ENCODE data around the gene DCLRE1C.
"Not testable (repeated sequence)": the region's sequence is repeated elsewhere in the genome, so short reads cannot be mapped to it uniquely, and the experiment has no call there.

Gene DCLRE1C

DNA sequence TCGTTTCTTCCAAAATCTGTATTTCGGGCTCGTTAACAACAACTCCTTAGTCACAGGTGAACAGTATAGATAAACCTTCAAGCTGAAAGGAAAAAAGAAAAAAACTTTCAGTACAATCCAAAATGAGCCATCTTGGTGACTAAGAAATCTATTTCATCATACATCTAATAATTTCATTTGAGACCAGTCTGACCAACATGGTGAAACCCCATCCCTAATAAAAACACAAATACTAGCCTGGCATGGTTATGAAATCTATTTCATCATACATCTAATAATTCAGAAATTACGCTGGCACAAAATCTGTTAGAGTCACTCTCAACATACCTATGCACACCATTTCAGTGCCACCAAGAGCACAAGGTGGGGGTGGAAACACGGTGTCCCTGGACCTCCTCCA, 8.8 kb downstream of the DCLRE1C start:
- no peak for DNase-seq (ENCODE audit: low read depth in 2 of 2)

DNA sequence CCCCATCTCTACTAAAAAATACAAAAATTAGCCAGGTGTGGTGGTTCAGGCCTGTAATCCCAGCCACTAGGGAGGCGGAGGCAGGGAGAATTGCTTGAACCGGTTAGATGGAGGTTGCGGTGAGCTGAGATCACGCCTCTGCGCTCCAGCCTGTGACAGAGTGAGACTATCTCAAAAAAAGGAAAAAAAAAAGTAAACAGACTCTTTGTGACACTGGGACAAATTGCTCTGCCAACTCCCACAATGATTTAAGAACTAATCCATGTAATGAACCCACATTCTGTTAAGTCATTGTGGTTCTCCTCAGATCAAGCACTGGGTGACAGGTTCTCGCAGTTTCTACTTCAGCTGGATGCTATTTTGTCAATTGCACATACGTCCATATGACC, 11.0 kb downstream of the DCLRE1C start:
- DNase-seq (ENCODE audit: low read depth in 2 of 2), result not testable (repeated sequence)

DNA sequence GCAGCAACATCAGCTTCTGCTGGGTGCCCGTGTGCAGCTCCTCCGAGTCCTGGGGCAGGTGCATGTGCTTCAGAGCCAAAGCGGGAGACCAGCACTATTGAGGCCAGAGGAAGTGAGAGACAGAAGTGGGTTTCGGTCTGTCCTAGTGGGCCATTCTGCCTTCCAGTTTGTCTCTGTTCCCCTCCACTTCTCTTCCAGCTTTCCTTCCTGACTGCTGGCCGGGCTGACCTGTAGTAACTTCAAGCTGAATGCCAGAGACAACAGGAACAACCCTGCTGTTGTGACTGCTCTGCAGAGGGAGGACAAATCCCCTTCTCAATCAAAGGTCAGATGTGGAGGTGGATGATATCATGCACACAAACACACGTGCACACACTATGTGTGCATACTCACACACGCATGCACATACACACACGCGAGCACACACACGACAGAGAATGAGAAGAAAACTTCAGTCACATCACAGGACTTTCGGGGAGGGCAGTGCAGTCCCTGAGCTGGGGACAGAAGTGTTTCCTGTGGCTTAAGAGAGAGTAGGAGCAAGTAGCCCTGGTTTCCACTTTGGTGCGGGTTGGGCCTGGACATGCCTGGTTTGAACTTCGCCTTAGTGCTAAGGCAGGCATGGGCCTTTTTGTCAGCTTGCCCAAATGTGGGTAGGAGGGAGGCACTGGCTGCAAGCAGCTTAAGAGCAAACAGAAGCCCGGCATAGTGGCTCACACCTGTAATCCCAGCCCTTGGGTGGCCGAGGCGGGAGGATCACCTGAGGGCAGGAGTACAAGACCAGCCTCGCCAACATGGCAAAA, 11.5 kb downstream of the DCLRE1C start:
- not testable (repeated sequence) for DNase-seq (ENCODE audit: low read depth in 2 of 2)

DNA sequence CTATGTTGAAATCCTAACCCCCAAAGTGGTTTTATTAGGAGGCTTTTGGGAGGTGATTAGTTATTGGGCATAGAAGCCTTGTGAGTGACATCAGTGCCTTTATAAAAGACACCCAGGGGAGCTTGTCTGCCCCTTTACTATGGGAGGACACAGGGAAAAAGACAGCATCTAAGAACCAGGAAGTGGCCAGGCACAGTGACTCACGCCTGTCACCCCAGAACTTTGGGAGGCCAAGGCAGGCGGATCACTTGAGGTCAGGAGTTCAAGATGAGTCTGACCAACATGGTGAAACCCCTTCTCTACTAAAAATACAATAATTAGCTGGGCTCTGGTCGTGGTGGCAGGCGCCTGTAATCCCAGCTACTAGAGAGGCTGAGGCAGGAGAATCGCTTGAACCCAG, 14.9 kb downstream of the DCLRE1C start:
- not testable (repeated sequence) for DNase-seq (ENCODE audit: low read depth in 2 of 2)

DNA sequence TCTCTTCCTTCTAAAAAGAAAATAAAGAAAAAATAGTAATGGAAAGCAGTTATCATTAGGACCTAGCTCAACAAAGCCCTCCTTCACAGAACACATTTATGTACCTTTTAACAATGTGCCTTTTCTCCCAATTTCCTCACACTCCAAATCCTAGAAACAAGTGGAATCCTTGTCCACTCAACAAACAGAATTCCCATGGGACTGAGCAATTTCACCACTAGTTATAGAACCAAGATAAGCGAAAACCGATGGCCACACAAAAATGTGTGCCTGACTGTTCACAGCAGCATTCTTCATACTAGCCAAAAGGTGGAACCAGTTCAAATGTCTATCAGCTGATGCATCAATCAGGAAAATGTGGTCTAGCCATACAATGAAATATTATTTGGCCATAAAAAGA, 17.3 kb downstream of the DCLRE1C start:
- no peak for DNase-seq (ENCODE audit: low read depth in 2 of 2)

DNA sequence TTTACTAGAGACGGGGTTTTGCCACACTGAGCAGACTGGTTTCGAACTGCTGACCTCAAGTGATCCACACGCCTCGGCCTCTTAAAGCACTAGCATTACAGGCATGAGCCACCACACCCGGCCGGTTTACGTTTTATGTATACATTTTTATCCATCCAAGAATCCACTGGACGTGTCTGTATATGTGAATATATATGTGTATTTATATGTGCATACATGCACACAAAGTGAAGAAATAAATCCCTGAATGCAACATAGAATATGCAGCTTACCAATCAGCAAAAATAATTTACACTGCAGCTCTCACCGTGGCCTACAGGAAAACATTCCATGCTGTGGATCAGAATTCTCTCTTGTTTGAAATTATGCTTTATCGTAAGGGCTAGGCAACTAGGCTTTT, 23.3 kb downstream of the DCLRE1C start:
- DNase-seq (ENCODE audit: low read depth in 2 of 2), result no peak

DNA sequence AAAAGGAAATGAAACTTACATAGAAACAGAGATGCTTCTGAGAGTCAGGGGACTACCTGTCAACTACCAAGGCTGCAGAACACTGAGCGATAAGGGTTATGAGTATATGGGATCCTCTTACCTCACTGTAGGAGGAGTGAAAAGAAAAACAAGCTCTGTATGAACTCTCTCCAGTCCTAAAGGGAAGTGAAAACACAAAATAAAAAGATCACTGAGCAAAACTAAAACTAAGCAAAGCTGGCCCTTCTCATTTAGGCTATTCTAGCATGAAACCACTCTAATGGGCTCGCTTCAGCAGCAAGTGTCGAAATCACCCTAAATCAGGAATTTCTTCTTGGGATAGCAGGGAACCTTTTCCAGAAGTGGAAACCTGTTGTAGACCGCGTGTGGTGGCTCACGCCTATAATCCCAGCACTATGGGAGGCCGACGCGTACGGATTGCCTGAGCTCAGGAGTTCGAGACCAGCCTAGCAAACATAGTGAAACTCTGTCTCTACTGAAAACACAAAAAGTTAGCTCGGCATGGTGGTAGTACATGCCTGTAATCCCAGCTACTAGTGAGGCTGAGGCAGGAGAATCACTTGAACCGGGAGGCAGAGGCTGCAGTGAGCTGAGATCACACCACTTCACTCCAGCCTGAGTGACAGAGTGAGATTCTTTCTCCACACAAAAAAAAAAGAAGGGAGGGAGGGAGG, 27.0 kb downstream of the DCLRE1C start:
- no peak for DNase-seq (ENCODE audit: low read depth in 2 of 2)

DNA sequence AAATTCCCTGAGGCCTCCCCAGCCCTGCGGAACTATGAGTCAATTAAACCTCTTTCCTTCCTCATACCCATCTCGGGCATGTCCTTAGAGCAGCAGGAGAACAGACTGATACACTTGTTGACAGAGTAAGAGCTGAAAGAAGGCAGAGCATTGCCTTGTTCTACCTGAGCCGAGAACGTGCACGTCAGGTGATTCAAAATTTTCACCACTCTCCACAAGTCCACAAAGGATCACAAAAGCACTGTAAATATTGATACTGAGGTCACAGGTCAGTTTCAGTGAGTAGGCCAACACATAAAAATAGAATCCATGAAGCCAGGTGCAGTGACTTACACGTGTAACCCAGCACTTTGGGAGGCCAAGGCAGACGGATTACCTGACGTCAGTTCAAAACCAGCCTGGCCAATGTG, 27.8 kb downstream of the DCLRE1C start:
- no peak for DNase-seq (ENCODE audit: low read depth in 2 of 2)

DNA sequence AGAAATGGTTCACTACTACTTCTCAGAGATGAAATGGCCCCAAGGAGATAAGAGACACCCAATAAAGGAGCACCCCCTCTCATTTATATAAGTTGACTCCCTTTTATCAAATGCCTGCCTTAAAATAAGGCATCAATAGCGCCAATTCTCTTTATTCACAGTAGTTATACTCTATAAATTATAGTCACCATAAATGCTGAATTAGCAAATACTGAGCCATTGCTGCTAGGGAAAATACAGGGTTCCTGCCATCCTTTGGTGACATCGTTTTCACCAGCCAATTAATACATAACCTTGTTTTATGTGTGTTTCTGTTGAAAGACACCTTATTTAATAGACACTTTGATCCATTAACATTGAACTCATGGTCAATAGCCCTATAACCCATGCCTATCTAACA, 28.6 kb downstream of the DCLRE1C start:
- DNase-seq (ENCODE audit: low read depth in 2 of 2), result no peak

DNA sequence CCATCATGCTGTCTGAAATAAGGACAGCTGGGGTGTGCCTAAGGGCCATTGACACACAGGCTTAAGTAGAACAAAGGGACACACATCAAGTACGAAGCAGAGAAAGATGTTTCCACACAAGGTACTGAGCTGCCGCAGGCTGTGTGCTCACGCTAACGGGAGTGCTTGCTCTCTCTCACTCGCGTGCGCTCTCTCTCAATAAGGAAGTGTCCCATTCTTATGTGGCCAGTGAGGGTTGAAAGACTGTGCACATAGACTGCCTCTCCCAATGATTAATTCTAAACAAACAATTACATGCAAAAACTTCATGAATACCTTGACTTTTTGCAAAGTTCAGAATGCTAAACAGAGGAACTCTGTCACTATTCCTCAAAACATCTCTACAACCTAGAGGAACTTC, 29.9 kb downstream of the DCLRE1C start:
- no peak for DNase-seq (ENCODE audit: low read depth in 2 of 2)

DNA sequence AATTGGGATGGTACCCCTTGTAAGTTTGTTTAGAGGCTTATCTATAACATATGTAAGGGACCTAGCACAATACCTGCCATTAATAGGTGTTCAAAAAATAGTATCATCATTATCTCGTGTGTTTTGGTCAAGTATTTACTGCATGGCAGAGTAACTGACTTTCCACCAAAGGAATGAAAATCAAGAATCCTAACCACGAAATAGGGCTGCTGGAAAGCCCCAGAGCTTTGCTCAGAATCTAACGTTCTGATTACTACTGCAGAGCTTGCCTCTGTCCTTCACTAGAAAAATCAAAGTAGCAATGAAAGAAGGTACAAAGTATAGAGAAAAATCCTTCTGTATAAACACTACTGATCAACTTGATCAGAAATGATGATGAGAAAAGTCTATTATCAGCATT, 34.9 kb downstream of the DCLRE1C start:
- no peak for DNase-seq (ENCODE audit: low read depth in 2 of 2)

DNA sequence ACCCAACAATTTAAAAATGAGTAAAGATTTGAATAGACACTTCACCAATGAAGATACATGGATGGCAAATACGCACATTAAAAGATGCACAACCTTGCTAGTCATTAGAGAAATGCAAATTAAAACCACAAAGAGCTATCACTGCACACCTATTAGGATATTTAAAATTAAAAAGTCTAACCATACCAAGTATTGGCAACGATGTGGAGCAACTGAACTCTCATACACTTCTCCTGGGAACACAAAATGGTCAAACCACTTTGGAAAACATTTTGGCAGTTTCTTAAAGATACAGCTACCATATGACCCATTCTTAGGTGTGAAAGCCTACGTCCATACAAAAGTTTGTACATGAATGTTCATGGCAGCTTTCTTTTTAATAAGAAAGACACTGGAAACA, 36.1 kb downstream of the DCLRE1C start:
- DNase-seq (ENCODE audit: low read depth in 2 of 2), result no peak

DNA sequence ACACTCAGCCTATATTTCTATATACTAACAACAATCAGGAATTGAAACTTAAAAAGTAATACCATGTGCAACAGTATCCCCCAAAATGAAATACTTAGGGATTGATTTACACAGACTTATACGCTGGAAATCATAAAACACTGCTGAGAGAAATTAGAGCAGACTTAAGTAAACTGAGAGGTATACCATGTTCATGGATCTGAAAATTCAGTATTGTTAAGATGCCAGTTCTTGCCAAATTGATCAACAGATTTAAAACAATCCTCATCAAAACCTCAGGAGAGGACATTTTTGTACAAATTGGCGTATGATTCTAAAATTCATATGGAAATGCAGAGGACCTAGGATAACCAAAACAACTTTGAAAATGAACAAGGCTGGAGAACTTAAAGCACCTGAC, 37.3 kb downstream of the DCLRE1C start:
- no peak for DNase-seq (ENCODE audit: low read depth in 2 of 2)

DNA sequence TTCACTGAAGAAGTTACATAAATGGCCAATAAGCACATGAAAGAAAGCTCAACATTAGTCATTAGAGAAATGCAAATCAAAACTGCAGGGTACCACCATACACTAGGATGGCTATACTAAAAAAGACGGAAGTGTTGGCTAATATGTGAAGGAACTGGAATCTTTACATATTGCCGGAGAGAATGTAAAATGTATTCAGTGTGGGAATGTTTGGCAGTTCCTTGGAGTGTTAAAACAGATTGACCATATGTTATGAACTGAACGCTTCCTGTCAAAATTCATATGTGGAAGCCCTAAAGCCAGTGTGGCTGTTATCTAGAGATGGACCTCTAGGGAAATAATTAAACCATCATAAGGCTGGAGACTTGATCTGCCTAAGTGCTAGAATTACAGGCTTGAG, 42.1 kb downstream of the DCLRE1C start:
- DNase-seq (ENCODE audit: low read depth in 2 of 2), result no peak

DNA sequence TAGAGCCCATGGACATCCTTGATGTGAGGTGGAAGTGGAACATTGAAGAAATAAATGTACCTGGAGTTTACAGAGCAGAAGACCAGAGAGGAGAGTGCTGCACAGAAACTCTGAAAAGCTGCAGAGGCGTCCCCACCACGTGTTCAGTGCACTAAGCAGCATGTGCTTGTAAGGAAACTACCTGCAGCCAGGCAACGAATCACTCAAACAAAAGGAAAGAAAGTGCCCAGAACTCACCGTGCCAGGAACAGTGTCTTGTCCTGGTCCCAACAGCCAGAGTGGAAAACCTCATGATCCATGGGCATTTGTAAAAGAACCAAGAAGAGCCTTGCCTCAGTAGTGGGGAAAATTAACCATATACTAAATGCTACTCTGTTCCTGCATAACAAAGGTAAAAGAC, 42.9 kb downstream of the DCLRE1C start:
- no peak for DNase-seq (ENCODE audit: low read depth in 2 of 2)

DNA sequence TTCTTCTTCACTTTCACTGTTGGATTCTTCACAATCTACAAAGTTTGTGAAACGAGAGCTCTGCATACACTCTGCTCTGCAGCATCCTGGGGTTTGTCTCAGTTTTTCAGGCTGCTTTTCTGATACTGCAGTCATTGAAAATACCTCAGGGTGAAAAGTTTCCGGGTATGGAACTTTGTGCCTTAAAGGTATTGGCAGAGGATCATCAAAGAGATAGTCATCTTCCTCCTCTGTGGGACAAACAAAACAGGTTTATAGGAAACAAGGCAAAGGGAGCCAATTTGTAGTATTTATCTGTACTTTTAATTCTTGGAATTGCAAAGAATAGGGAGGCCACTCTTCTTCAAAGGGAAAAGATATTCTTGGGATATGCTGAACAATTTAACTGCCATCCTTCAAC, 44.8 kb downstream of the DCLRE1C start:
- DNase-seq (ENCODE audit: low read depth in 2 of 2), result no peak

DNA sequence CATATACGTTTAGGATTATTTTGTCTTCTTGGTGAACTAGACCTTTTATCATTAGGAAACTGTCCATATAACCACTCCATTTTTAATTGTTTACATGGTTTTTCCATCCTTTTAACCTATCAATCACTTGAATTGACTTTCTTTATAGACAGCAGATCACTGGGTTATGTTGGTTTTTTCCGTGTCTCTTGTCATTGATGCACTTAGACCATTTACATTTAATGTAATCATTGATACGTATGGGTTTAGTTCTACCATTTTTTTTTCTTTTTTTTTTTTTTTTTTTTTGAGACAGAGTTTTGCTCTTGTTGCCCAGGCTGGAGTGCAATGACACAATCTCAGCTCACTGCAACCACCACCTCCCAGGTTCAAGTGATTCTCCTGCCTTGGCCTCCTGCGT, 46.3 kb downstream of the DCLRE1C start:
- DNase-seq (ENCODE audit: low read depth in 2 of 2), result not testable (repeated sequence)

DNA sequence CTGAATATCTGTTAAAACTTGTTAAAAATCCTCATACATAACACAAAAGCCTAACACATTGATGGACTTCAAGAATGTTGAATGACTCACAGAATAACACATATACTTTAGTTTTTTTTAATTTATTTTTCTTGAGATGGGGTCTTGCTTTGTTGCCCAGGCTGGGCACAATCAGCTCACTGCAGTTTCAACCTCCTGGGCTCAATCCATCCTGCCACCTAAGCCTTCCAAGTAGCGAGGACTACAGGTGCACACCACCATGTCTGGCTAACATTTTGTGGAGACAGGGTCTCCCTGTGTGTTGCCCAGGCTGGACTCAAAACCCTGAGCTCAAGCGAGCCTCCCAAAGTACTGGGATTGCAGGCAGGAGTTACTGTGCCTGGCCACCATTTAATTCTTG, 47.1 kb downstream of the DCLRE1C start:
- DNase-seq (ENCODE audit: low read depth in 2 of 2), result no peak

DNA sequence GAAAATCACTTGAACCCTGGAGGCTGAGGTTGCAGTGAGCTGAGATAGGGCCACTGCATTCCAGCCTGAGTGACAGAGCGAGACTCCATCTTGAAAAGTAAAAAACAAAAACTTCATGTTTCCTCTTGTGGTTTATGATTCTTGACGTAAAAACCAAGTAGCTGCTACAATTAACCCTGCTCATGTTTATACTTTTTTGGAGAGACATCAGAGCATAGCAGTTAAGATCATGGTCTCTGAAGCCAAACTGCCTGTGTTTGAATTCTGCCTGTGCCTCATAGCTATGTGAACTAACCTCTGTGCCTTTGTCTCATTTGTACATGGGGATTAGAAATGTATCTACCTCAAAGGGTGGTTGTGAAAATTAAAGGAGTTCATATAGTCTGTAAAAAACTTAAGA, 48.0 kb downstream of the DCLRE1C start:
- DNase-seq (ENCODE audit: low read depth in 2 of 2), result no peak

DNA sequence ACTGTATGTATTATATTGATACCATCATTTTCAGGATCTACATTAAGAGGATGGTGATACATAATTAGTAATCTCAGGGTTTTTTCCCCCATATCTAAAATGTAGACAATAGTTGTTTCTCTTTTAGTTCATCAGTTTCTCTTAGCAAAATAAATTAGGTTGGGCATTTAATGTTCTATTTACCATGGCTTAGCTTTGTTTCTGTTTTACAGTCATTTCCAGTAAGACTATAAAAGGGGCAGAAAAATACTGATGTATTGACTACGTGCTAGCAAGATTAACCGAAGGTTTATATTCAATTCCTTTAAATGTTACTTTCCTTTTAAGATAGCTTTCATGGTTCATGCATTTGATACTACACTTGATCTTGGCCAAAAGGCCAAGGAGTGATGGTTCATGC, 49.0 kb downstream of the DCLRE1C start:
- no peak for DNase-seq (ENCODE audit: low read depth in 2 of 2)

DNA sequence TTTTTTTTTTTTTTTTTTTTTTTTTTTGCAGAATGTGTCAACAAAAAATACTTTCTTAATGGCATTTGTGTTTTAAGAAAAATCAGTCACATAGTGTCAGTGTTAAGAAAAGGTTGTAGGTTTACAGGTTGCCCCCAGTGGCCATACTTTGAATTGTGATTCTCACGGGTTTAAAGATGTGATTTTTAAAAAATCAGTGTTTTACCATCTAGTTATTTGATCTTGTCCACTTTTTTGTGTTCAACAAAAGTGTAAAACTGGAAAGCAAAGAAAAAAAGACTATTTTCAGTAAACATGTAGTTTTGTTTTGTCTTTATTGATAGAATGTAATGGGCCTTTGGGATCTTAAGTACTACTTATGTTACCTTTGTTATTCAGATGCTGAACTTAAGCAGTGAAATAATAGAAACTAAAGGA, 49.6 kb downstream of the DCLRE1C start:
- no peak for DNase-seq (ENCODE audit: low read depth in 2 of 2)

DNA sequence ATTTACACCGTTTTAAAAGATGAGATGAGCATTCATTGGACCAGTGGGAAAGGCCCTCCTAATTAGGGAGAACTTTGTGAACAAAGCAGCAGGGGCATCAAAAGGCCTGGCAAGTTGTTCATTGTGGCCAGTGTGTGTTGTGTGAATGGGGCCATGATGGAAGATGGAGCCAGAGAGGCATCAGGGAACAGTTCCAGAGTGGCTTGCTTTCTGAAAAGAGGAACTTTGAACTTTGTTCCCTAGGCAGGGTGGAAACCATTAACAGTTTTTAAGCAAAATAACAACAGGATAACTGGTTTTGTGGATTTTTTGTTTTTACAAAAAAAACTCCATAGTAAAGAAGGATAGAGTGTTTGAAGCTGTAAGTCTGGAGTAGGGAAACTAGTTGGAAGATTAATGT, 62.7 kb downstream of the DCLRE1C start:
- no peak for DNase-seq (ENCODE audit: low read depth in 2 of 2)

DNA sequence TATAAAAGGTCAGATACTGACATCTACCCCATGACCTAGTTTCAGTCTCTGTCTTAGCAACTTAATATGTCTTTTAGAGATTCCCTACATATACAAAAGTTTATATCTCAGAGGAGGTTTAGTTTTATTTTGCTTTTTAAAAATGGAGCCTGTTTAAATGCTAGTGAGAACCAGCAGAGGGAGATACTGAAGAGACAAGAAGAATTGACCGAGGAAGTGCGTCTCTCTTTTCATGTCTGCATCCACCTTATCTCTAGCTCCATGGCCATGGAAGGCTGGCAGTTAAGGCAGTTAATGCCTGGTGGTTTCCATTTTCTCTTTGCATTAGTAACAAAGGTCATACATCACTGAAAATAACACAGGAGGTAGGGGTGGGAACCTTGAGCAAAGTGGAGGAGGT, 64.6 kb downstream of the DCLRE1C start:
- no peak for DNase-seq (ENCODE audit: low read depth in 2 of 2)

DNA sequence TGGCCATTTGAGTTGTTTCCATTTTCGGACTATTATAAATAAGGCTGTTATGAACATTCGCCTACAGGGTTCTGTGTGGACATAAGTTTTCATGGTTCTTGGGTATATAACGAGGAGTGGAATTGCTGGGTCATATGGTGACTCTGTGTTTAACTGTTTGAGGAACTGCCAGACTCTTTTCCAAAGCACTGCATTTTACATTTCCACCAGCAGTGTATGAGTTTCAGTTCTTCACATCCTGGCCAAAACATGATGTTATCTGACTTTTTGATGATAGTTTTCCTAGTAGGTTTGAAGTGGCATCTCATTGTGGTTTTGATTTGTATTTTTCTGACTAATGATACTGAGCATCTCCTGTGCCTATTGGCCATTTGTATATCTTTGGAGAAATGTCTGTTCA, 69.8 kb downstream of the DCLRE1C start:
- DNase-seq (ENCODE audit: low read depth in 2 of 2), result no peak

Measured in stimulated activated CD8-positive, alpha-beta memory T cell treated with anti-CD3 and anti-CD28 coated beads, Interleukin-2, amount 100 ng/mL, for 1 hour (primary cell).